ENCODE data around the gene CCDC87.
"Not testable (repeated sequence)": the region's sequence is repeated elsewhere in the genome, so short reads cannot be mapped to it uniquely, and the experiment has no call there.

Gene CCDC87
- 0.33 to 4.2 (median 0.35) reads per million in 3 experiments for total RNA-seq

DNA sequence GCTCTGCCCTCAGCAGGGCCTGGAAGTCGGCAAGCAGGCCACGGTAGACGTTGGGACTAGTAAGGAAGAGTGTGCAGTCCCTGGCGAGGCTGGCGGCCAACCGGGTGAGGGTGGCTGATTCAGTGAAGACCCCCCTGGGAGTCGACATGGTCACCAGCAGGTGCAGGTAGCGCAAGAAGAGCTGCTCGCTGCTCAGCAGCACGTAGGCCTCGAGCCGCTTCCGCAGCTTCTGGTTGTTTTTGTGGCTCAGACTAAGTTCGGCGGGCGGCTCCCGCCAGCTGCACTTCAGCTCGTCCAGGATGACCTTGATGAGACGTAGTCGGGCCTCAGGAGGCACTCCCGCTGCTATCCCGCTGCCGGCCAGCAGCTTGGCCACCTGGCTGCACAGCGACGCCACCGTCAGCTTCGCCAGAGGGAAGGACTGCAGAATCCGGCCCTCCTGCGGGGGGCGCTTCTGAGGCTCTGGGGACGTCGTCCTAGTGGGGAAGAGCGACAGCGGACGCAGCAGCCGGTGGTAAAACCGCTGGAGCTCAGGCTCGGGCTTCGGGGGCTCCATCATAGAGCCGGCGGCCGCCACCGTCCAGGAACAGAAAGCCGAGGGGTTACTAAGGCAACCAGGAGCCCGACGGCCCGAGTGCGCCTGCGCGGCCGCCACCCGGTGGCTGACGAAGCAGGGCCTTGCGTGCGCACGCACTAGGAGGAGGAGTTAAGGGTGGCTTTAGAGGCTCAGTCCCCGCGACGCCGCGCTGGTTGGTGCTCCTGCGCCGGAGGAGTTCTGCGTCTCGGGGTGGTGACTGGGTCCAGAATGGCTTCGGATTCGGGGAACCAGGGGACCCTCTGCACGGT, at the start of gene CCDC87, which contains the start of gene CCS:
CCDC87 (minus strand) TSS at position 607 of the 846 bp plus-strand sequence; CDS start at position 559, 48 bp downstream.
CCS (plus strand) TSS at position 729 of the 846 bp plus-strand sequence; CDS start at position 806, 77 bp downstream.
- peak; percentile 95 for DNase-seq

DNA sequence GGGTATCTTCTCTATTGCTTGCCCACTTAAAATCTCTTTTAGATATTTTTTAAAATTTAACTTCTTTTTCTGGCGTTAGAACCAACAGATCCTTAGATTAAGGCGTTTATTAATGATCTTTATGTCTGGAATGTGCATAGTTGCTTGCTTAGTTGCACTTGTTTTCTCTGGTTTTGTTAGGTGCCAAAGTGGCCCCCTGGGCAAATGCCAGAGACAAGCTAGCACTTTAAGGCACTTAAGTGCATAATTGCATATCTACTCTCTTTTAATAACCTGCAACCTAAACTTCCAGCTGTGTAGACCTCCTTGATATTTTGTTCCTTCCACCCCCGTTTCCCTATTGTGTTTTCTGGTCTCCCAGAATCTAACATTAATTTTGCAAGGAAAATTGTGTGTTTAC, 49.0 kb upstream of the CCDC87 start:
- no peak for DNase-seq

DNA sequence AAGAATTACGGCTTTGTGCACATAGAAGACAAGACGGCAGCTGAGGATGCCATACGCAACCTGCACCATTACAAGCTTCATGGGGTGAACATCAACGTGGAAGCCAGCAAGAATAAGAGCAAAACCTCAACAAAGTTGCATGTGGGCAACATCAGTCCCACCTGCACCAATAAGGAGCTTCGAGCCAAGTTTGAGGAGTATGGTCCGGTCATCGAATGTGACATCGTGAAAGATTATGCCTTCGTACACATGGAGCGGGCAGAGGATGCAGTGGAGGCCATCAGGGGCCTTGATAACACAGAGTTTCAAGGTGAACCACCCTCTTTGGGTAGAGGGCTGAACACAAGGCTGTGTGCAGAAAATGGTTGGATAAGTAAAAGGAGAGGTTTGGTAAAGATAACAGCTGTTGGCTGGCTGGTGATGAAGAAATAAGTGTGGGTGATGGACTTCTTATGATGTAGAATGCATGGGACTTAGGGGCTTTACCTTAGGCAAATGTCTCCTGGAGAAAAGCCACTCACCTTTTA, 47.0 kb upstream of the CCDC87 start:
- DNase-seq = not testable (repeated sequence)

GRCh38 chr11:66639066-66639813, 46.4 kb upstream of the CCDC87 start:
- DNase-seq = peak; percentile 58

GRCh38 chr11:66638177-66639065, 45.6 kb upstream of the CCDC87 start, which contains the start of gene RBM4:
Gene RBM4, plus strand, starts transcription at chr11:66638703. Its CDS starts 1,009 bp downstream, at chr11:66639712.
- DNase-seq = peak; percentile 98

DNA sequence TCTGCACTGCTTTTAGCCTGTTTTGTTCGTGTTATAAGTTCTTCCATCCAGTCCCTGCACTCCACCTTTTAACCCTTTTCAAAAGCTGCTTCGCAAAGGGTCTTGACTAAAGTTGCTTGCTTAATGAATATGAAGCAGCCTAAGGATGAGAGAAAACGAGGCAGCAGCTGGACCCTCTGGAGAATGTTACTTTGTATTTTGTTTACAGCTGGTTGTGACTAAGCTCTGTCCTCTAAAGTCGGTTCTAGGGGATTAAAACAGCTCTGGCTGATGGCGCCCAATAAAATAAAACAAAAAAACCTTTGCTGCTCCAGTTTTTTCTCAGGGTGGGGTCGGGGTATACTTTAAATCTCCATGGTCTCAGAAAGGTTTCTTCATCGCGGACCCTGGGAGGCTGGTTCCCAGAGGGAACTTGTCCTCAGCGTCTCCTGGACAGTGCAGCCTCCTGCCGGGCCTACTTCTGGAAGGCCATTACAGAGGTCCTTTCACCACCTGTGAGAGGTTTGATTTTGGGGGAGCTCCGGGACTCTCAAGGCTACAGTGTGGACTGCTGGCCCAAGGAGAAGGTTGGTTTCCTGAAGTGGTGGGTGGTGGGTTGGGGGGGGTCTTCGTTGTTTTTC, 44.8 kb upstream of the CCDC87 start:
- DNase-seq = no peak

- no peak for DNase-seq
Measured at GRCh38 chr11:66636411-66636810, 43.5 kb upstream of the CCDC87 start.

DNA sequence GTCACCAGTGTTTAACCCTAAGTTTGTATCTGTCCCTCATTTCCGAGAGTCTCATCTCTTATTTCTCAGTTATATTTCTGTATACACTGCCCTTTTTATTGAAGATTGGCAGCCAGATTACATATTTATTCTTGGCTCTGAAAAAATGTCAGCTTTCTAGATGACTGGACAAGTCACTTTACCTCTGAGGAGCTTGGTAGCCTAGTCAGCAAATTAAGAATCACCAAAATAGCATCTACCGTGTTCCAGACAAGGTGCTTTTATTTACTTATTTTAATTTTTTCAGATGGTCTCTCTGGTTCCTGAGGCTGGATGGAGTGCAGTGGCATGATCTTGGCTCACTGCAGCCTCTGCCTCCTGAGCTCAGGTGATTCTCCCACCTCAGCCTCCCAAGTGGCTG, 40.1 kb upstream of the CCDC87 start:
- no peak for DNase-seq

DNA sequence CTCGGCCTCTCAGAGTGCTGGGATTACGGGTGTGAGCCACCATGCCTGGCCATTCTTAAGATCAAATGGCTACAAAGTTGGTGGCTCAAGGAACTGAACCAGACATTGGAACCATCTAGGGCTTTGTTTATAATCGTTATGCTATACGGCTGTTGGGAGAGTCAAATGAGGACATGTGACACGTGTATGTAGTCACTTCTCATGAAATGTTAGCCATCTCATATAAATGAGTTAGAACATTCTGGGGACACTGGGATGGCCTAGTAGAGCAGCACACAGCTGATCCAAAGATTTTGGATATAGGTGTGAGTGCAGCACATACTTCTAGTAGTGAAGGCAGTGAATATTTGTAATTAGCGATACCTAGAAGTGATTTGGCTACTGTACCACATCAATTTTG, 39.0 kb upstream of the CCDC87 start:
- no peak for DNase-seq

DNA sequence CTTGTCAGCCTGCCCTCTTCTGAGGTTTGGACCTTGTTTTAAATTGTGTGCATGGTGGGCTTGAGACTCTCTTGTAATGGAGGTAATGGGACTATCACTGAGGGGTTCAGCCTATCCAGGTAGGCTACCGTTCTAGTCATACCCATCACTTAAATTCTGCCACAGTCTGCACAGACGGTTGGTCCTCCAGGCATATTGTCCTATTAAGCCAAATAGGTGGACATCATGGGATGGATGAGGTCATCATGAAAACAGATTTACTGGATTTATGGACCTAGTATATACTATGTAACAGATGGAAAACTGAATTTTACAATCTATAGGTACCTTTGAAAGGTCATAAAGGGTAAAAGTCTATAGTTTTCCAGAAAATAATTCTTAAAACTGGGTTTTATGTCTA, 36.5 kb upstream of the CCDC87 start:
- DNase-seq = no peak

GRCh38 chr11:66628061-66628603, 35.3 kb upstream of the CCDC87 start:
- DNase-seq = no peak

DNA sequence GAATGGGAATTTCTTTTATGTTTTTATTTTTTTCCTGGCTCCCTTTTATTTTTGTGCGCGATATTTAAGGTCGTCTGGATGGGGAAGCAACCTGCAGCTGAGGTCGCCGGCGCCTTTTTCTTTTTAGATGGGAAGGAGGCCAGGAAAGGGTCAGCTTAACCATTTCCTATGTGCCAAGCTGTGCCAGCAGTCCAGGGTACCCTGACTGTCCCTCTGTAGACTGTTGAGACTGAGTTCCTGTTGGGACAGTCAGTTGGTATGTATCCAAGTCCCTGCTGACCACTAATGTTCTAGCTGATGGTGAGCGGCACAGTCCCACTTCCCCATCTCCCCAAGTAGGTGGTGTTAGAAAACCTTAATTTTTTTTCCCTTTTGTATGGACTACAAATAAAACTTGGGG, 34.1 kb upstream of the CCDC87 start:
- DNase-seq = no peak

GRCh38 chr11:66626382-66626781, 33.5 kb upstream of the CCDC87 start:
- DNase-seq = no peak

DNA sequence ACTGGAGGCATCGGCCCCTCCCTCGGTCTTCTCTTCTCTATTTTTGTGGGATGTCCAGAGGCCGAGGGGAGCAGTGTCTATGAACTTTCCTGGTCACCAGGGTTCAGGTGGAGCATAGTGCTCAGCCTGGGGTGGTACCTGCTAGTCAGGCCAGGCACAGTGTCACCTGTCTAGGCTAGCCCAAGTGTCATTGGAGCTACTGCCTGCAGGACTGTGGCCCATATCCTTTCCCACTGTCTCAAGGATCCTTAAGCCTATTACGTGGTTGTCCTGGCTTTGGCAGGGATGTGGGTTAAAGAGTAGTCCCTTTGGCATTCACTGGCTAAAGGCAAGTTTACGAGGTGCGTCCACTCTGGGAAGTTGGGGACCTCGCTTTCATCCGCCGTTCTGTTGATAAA, 32.9 kb upstream of the CCDC87 start:
- no peak for DNase-seq

DNA sequence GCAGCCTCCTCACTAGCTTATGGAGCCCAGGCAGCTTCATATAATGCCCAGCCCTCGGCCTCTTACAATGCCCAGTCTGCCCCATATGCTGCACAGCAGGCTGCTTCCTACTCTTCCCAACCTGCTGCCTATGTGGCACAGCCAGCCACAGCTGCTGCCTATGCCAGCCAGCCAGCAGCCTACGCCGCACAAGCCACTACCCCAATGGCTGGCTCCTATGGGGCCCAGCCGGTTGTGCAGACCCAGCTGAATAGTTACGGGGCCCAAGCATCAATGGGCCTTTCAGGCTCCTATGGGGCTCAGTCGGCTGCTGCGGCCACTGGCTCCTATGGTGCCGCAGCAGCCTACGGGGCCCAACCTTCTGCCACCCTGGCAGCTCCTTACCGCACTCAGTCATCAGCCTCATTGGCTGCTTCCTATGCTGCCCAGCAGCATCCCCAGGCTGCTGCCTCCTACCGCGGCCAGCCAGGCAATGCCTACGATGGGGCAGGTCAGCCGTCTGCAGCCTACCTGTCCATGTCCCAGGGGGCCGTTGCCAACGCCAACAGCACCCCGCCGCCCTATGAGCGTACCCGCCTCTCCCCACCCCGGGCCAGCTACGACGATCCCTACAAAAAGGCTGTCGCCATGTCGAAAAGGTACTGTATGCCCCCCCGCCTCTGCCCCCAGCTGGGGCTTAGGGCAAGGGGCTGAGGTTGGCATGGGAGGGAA, 32.3 kb upstream of the CCDC87 start:
- no peak for DNase-seq

- DNase-seq = no peak
Measured at GRCh38 chr11:66624450-66624849, 31.6 kb upstream of the CCDC87 start.

DNA sequence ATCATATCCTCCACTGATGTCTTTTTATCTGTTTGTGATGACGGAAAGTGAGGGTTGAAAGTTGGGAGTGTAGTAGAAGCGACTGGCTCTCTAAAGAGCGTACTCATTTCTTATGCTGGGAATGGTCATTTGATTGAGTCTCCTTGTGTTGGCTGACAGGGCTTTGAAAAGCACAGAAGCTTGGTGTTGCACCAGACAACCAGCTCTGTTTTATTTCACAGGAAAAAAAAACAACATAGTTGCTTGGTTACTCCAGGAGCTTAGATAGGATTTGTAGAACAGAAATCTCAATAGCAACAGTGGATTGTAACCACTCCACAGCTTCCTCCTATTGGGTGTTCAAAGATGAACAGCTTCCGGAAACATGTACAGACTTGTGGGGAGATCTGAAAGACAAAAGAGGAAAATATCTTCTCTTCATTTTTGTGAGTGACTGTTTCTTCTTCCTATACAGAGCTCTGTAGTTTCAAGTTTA, 26.3 kb upstream of the CCDC87 start:
- DNase-seq = peak; percentile 88

GRCh38 chr11:66617155-66617834, 24.4 kb upstream of the CCDC87 start:
- DNase-seq = no peak

- peak; percentile 99 for DNase-seq
Measured at GRCh38 chr11:66616379-66617154, 23.7 kb upstream of the CCDC87 start, which contains the start of gene RBM14. Gene RBM14, plus strand, starts transcription at chr11:66616630. Its CDS starts 91 bp downstream, at chr11:66616721.
